Type B pancreatic cell (in vitro differentiated cells): ENCODE results near the gene GRK5. TPM values are rescaled to one million over a fixed set of nuclear protein-coding genes. Genes with fewer than 3 reads are reported as not detected.

Experiments used
- DNase-seq: peaks from one replicate; pipeline ENCODE4 v3.0.0; 2021; ENCODE audit warnings: mixed read lengths; ENCODE audit not compliant: unreplicated experiment; ENCODE audit errors: extremely low spot score
- H3K27ac Mint-ChIP-seq: 2 replicates; pipeline ENCODE4 v1.8.0; 2021; ENCODE audit warnings: mild to moderate bottlenecking, mixed read lengths
- H3K27me3 Mint-ChIP-seq: 2 replicates; pipeline ENCODE4 v1.8.0; 2021; ENCODE audit warnings: mixed read lengths
- H3K36me3 Mint-ChIP-seq: 2 replicates; pipeline ENCODE4 v1.8.0; 2021; ENCODE audit warnings: mixed read lengths
- H3K4me1 Mint-ChIP-seq: one replicate; pipeline ENCODE4 v1.8.0; 2021; ENCODE audit warnings: mixed read lengths; ENCODE audit not compliant: unreplicated experiment
- H3K4me3 Mint-ChIP-seq: 2 replicates; pipeline ENCODE4 v1.8.0; 2021; ENCODE audit warnings: mild to moderate bottlenecking, mixed read lengths
- H3K9me3 Mint-ChIP-seq: 2 replicates; pipeline ENCODE4 v1.8.0; 2021; ENCODE audit warnings: mixed read lengths
- total RNA-seq: library from RNA; stranded (reverse); gene quantifications from 2 replicates; pipeline ENCODE4 v1.2.1, GENCODE V29; 2021; ENCODE audit warnings: low replicate concordance
- TF ChIP-seq, protein P1 (sequence below): fragments of 200-600 bp; sonication (generic); conservative IDR thresholded peaks from 2 replicates; pipeline ENCODE4 v1.5.0; 2021; ENCODE audit warnings: antibody characterized with exemption, mild to moderate bottlenecking

GRK5 gene
- total RNA-seq, 1 donor from 2014 or later: 24.8 TPM

GRCh38 chr10:119480667-119481066 is 273.3 kb downstream of the GRK5 start:
- Mint-ChIP-seq H3K4me3 (no peak overlapping the region), H3K4me1 (peaks cover 9% of the 10 kb centered on the region), H3K36me3 (no peaks in the 10 kb centered on the region), H3K9me3 (no peaks in the 10 kb centered on the region), H3K27me3 (peaks cover 40% of the 10 kb centered on the region), H3K27ac (no peak overlapping the region)
- TF ChIP-seq, protein P1, sequence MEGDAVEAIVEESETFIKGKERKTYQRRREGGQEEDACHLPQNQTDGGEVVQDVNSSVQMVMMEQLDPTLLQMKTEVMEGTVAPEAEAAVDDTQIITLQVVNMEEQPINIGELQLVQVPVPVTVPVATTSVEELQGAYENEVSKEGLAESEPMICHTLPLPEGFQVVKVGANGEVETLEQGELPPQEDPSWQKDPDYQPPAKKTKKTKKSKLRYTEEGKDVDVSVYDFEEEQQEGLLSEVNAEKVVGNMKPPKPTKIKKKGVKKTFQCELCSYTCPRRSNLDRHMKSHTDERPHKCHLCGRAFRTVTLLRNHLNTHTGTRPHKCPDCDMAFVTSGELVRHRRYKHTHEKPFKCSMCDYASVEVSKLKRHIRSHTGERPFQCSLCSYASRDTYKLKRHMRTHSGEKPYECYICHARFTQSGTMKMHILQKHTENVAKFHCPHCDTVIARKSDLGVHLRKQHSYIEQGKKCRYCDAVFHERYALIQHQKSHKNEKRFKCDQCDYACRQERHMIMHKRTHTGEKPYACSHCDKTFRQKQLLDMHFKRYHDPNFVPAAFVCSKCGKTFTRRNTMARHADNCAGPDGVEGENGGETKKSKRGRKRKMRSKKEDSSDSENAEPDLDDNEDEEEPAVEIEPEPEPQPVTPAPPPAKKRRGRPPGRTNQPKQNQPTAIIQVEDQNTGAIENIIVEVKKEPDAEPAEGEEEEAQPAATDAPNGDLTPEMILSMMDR: no peak
- no peak for DNase-seq

GRCh38 chr10:119481781-119482426 is 274.5 kb downstream of the GRK5 start:
- Mint-ChIP-seq H3K27ac (no peak overlapping the region), H3K4me3 (no peak overlapping the region), H3K36me3 (no peaks in the 10 kb centered on the region), H3K9me3 (no peaks in the 10 kb centered on the region), H3K4me1 (peaks cover 9% of the 10 kb centered on the region), H3K27me3 (peaks cover 33% of the 10 kb centered on the region)
- no peak for DNase-seq
- TF ChIP-seq, protein P1: no peak

- no peaks in the 10 kb centered on the region for H3K36me3 Mint-ChIP-seq
- H3K27ac Mint-ChIP-seq: no peak overlapping the region
- TF ChIP-seq, protein P1: no peak
- peaks cover 9% of the 10 kb centered on the region for H3K4me1 Mint-ChIP-seq
- H3K4me3 Mint-ChIP-seq: no peak overlapping the region
- H3K9me3 Mint-ChIP-seq: no peaks in the 10 kb centered on the region
- H3K27me3 Mint-ChIP-seq: peaks cover 22% of the 10 kb centered on the region
- DNase-seq: no peak
Measured at GRCh38 chr10:119483001-119483400, 275.6 kb downstream of the GRK5 start.

DNA sequence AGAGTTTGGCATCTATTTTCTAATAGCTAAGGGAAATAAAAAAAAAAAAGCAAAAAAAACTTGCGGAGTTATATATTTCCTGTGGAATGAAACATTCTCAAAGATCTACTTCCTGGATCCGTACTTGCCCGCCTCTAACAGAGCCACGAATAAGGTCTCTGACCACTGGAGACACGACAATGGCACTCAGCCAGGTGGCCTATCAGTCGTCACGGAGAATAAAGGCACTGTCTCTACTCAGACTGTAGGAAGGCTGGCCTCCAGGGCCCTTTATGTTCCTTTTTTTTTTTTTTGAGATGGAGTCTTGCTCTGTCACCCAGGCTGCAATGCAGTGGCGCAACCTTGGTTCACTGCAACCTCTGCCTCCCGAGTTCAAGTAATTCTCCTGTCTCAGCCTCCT is 276.5 kb downstream of the GRK5 start:
- no peak for DNase-seq
- TF ChIP-seq, protein P1: no peak
- no peak overlapping the region for H3K4me3 Mint-ChIP-seq
- no peak overlapping the region for H3K27ac Mint-ChIP-seq
- no peaks in the 10 kb centered on the region for H3K9me3 Mint-ChIP-seq
- no peaks in the 10 kb centered on the region for H3K36me3 Mint-ChIP-seq
- peaks cover 14% of the 10 kb centered on the region for H3K27me3 Mint-ChIP-seq
- H3K4me1 Mint-ChIP-seq: peaks cover 8% of the 10 kb centered on the region

GRCh38 chr10:119488675-119489074 is 281.3 kb downstream of the GRK5 start:
- H3K27ac Mint-ChIP-seq: no peak overlapping the region
- no peaks in the 10 kb centered on the region for H3K4me1 Mint-ChIP-seq
- DNase-seq: no peak
- TF ChIP-seq, protein P1: no peak
- no peak overlapping the region for H3K4me3 Mint-ChIP-seq
- no peaks in the 10 kb centered on the region for H3K27me3 Mint-ChIP-seq
- no peaks in the 10 kb centered on the region for H3K36me3 Mint-ChIP-seq
- no peaks in the 10 kb centered on the region for H3K9me3 Mint-ChIP-seq

GRCh38 chr10:119489991-119490326 is 282.6 kb downstream of the GRK5 start:
- Mint-ChIP-seq H3K4me1 (no peaks in the 10 kb centered on the region), H3K9me3 (no peaks in the 10 kb centered on the region), H3K4me3 (no peak overlapping the region), H3K27ac (no peak overlapping the region), H3K27me3 (no peaks in the 10 kb centered on the region), H3K36me3 (no peaks in the 10 kb centered on the region)
- TF ChIP-seq, protein P1: no peak
- DNase-seq: no peak
